ENCODE measurements around the gene PROKR1. TPM values are rescaled to one million over a fixed set of nuclear protein-coding genes. Genes with fewer than 3 reads are reported as not detected.

The PROKR1 gene
- total RNA-seq, 1 experiment from 2014 or later, result 4.4 TPM

DNA sequence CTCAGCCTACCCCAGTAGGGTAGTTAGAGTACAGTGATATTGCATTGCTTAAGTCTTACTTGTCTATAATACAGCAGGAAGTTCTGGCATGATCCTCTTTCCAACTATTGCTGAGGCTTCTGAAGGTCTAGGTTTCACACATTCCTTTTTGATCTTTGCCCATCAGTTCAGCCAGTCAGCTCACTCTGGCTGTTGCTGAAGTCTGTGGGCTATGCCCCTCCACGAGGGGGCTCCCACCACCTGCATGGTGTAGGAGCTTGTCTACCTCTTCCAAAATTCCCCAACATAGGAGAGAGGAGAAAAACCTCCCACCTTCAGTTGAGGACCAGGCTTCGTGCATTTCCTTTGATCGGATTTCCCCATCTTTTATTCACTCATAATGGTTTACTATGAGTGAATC is 26.3 kb downstream of the PROKR1 start:
- ChIA-PET POLR2A (no interaction called here), CTCF (interaction anchor here (1.2 kb wide), 1 partner anchor 40 kb away, joined by 6 read pairs; no protein-coding TSS in a partner anchor)
- ATAC-seq (no peak), DNase-seq (ENCODE audit: low spot score) (no peak)
- TF ChIP-seq ETV6 (CRISPR knock-in tag; IDR thresholded peaks at IDR 0.05) (no peak), AFF4 (CRISPR knock-in tag; IDR thresholded peaks at IDR 0.05; ENCODE audit: borderline replicate concordance) (no peak)
- H3K27ac Mint-ChIP-seq, result no peak overlapping the region
- peaks cover 50% of the 10 kb centered on the region for H3K9me3 Mint-ChIP-seq
- no peak overlapping the region for H3K4me3 Mint-ChIP-seq
- peaks cover 3% of the 10 kb centered on the region for H3K36me3 Mint-ChIP-seq
- H3K4me1 Mint-ChIP-seq, result peaks cover 17% of the 10 kb centered on the region
- no peaks in the 10 kb centered on the region; the same call in 1 of the 2 replicates for H3K27me3 Mint-ChIP-seq (ENCODE audit: low read depth)

- POLR2A ChIA-PET, result no interaction called here
- no peak for ATAC-seq
- CTCF ChIA-PET, result no interaction called here
- Mint-ChIP-seq H3K27ac (no peak overlapping the region), H3K9me3 (peaks cover 54% of the 10 kb centered on the region), H3K4me3 (no peak overlapping the region), H3K36me3 (peaks cover 14% of the 10 kb centered on the region), H3K4me1 (peaks cover 17% of the 10 kb centered on the region), H3K27me3 (ENCODE audit: low read depth) (no peaks in the 10 kb centered on the region; the same call in 1 of the 2 replicates)
- no peak for TF ChIP-seq HMGA2 (CRISPR knock-in tag; IDR thresholded peaks at IDR 0.05)
- no peak for TF ChIP-seq JUN (CRISPR knock-in tag; IDR thresholded peaks at IDR 0.05)
- TF ChIP-seq, protein P1, sequence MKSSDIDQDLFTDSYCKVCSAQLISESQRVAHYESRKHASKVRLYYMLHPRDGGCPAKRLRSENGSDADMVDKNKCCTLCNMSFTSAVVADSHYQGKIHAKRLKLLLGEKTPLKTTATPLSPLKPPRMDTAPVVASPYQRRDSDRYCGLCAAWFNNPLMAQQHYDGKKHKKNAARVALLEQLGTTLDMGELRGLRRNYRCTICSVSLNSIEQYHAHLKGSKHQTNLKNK (CRISPR knock-in tag; IDR thresholded peaks at IDR 0.05), result no peak
- TF ChIP-seq PRRX2 (CRISPR knock-in tag; IDR thresholded peaks at IDR 0.05), result no peak
- TF ChIP-seq ZNF396 (CRISPR knock-in tag; IDR thresholded peaks at IDR 0.05; ENCODE audit: borderline replicate concordance), result no peak
- TF ChIP-seq RORB (CRISPR knock-in tag; IDR thresholded peaks at IDR 0.05), result no peak
- no peak for TF ChIP-seq NFE2L1 (CRISPR knock-in tag; IDR thresholded peaks at IDR 0.05)
- TF ChIP-seq, protein P2, sequence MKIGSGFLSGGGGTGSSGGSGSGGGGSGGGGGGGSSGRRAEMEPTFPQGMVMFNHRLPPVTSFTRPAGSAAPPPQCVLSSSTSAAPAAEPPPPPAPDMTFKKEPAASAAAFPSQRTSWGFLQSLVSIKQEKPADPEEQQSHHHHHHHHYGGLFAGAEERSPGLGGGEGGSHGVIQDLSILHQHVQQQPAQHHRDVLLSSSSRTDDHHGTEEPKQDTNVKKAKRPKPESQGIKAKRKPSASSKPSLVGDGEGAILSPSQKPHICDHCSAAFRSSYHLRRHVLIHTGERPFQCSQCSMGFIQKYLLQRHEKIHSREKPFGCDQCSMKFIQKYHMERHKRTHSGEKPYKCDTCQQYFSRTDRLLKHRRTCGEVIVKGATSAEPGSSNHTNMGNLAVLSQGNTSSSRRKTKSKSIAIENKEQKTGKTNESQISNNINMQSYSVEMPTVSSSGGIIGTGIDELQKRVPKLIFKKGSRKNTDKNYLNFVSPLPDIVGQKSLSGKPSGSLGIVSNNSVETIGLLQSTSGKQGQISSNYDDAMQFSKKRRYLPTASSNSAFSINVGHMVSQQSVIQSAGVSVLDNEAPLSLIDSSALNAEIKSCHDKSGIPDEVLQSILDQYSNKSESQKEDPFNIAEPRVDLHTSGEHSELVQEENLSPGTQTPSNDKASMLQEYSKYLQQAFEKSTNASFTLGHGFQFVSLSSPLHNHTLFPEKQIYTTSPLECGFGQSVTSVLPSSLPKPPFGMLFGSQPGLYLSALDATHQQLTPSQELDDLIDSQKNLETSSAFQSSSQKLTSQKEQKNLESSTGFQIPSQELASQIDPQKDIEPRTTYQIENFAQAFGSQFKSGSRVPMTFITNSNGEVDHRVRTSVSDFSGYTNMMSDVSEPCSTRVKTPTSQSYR (CRISPR knock-in tag; IDR thresholded peaks at IDR 0.05), result no peak
- TF ChIP-seq, protein P3, sequence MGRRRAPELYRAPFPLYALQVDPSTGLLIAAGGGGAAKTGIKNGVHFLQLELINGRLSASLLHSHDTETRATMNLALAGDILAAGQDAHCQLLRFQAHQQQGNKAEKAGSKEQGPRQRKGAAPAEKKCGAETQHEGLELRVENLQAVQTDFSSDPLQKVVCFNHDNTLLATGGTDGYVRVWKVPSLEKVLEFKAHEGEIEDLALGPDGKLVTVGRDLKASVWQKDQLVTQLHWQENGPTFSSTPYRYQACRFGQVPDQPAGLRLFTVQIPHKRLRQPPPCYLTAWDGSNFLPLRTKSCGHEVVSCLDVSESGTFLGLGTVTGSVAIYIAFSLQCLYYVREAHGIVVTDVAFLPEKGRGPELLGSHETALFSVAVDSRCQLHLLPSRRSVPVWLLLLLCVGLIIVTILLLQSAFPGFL (CRISPR knock-in tag; IDR thresholded peaks at IDR 0.05; ENCODE audit: borderline replicate concordance), result no peak
- TF ChIP-seq, protein P4, sequence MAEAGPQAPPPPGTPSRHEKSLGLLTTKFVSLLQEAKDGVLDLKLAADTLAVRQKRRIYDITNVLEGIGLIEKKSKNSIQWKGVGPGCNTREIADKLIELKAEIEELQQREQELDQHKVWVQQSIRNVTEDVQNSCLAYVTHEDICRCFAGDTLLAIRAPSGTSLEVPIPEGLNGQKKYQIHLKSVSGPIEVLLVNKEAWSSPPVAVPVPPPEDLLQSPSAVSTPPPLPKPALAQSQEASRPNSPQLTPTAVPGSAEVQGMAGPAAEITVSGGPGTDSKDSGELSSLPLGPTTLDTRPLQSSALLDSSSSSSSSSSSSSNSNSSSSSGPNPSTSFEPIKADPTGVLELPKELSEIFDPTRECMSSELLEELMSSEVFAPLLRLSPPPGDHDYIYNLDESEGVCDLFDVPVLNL (CRISPR knock-in tag; IDR thresholded peaks at IDR 0.05; ENCODE audit: borderline replicate concordance, low read depth), result no peak
- TF ChIP-seq SMAD3 (CRISPR knock-in tag; IDR thresholded peaks at IDR 0.05; ENCODE audit: borderline replicate concordance), result no peak
- TF ChIP-seq, protein P5, sequence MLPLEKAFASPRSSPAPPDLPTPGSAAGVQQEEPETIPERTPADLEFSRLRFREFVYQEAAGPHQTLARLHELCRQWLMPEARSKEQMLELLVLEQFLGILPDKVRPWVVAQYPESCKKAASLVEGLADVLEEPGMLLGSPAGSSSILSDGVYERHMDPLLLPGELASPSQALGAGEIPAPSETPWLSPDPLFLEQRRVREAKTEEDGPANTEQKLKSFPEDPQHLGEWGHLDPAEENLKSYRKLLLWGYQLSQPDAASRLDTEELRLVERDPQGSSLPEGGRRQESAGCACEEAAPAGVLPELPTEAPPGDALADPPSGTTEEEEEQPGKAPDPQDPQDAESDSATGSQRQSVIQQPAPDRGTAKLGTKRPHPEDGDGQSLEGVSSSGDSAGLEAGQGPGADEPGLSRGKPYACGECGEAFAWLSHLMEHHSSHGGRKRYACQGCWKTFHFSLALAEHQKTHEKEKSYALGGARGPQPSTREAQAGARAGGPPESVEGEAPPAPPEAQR (CRISPR knock-in tag; IDR thresholded peaks at IDR 0.05), result no peak
- TF ChIP-seq FOXK1 (CRISPR knock-in tag; IDR thresholded peaks at IDR 0.05), result no peak
- TF ChIP-seq ZNF423 (CRISPR knock-in tag; IDR thresholded peaks at IDR 0.05), result no peak
- TF ChIP-seq ZNF121 (CRISPR knock-in tag; IDR thresholded peaks at IDR 0.05), result no peak
- TF ChIP-seq ATF3 (CRISPR knock-in tag; conservative IDR thresholded peaks at IDR 0.05), result no peak
- no peak for TF ChIP-seq NR1H2 (CRISPR knock-in tag; IDR thresholded peaks at IDR 0.05)
- TF ChIP-seq E2F5 (CRISPR knock-in tag; IDR thresholded peaks at IDR 0.05), result no peak
- DNase-seq (ENCODE audit: low spot score), result no peak
Measured at GRCh38 chr2:68671961-68672360, 28.6 kb downstream of the PROKR1 start.

All from WTC11 (cell line).